Parathyroid adenoma (tissue), 2 donors: ENCODE measurements around the gene USP2.
A peak's percentile ranks its signal among the peaks of the same experiment; 100 is the strongest.

Experiments
- H2AFZ ChIP-seq: fragments of 300-600 bp; sonication (generic); one replicate; pipeline ENCODE4 v1.7.0; 2017; ENCODE audit warnings: antibody characterized with exemption, mild to moderate bottlenecking
- H3K27ac ChIP-seq: fragments of 300-600 bp; sonication (generic); one replicate; pipeline ENCODE4 v1.7.0; 2017
- H3K27me3 ChIP-seq: fragments of 300-600 bp; sonication (generic); one replicate; pipeline ENCODE4 v1.7.0; 2017; ENCODE audit warnings: low read length; ENCODE audit not compliant: control insufficient read depth, insufficient read depth
- H3K36me3 ChIP-seq: fragments of 300-600 bp; sonication (generic); one replicate; pipeline ENCODE4 v1.7.0; 2017; ENCODE audit warnings: low read length; ENCODE audit not compliant: control insufficient read depth, insufficient read depth
- H3K4me1 ChIP-seq: fragments of 300-600 bp; sonication (generic); one replicate; pipeline ENCODE4 v1.7.0; 2017; ENCODE audit warnings: control low read depth
- H3K4me2 ChIP-seq: fragments of 300-600 bp; sonication (generic); one replicate; pipeline ENCODE4 v1.7.0; 2017; ENCODE audit warnings: low read length
- H3K4me3 ChIP-seq: fragments of 300-600 bp; sonication (generic); one replicate; pipeline ENCODE4 v1.7.0; 2017; ENCODE audit warnings: low read depth, low read length
- H3K79me2 ChIP-seq: fragments of 300-600 bp; sonication (generic); one replicate; pipeline ENCODE4 v1.7.0; 2017; ENCODE audit warnings: control low read depth
- H3K9ac ChIP-seq: fragments of 300-600 bp; sonication (generic); one replicate; pipeline ENCODE4 v1.7.0; 2017; ENCODE audit warnings: mild to moderate bottlenecking
- H3K9me3 ChIP-seq: fragments of 300-600 bp; sonication (generic); one replicate; pipeline ENCODE4 v1.7.0; 2017; ENCODE audit warnings: low read length; ENCODE audit not compliant: control insufficient read depth
- CTCF ChIP-seq: fragments of 300-600 bp; sonication (generic); IDR thresholded peaks from one replicate; pipeline ENCODE4 v1.7.0; 2017; ENCODE audit warnings: antibody characterized with exemption, mild to moderate bottlenecking
- donor health status: primary hyperparathyroidism.

The USP2 gene

DNA sequence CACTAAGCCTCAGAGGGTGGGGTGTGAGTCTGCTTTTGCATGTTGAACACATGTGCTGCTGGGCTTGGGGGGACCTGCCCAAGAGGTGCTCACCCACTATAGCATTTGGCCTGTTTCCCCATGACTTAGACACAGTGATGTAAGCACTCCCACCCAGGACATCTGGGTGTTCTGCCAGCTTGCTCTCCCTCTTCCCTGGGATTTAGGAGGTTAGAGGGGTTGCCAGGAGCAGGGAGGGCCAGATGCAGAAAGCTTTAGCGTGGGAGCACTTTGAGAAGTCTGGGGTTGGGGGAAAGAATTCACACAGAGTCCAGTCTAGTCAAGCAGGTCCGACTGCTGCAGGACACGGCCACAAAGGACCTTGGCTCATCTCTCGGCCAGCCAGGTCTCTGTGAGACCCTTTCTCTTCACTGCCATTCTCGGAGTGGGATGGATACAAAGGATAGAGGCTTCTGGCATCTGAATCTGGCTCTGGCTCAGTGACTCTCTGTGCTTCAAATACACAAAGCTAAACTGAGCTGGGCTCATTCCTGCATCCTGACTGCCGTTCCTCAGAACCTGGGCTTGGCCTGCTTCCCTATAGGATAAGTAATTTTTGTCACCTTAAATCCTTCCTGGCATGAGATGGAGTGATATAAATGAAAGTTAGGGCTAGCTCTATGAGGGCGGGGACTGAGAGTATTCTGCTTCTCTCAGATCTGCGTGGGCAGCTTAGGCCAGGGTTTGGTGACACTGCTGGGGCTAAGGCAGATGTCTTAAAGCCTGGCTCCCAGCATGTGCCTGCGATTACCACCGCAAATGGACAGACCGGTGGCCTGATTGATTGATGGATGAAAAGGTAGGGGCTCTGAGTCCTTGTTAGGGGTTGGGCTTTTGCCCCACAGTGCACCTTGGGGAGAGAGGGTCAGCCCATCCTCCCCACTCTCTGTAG lies 14.5 kb downstream of the USP2 start:
- H3K4me3 ChIP-seq = no peak overlapping the region
- H3K27ac ChIP-seq = no peak overlapping the region
- H3K9ac ChIP-seq = no peak overlapping the region
- no peak overlapping the region for H3K4me2 ChIP-seq
- no peaks in the 10 kb centered on the region for H3K79me2 ChIP-seq
- H3K36me3 ChIP-seq = no peaks in the 10 kb centered on the region
- H2AFZ ChIP-seq = no peak overlapping the region
- H3K4me1 ChIP-seq = peaks cover 20% of the 10 kb centered on the region
- TF ChIP-seq CTCF = no peak
- no peaks in the 10 kb centered on the region for H3K27me3 ChIP-seq
- no peaks in the 10 kb centered on the region for H3K9me3 ChIP-seq

- H3K79me2 ChIP-seq = no peaks in the 10 kb centered on the region
- TF ChIP-seq CTCF = no peak
- H3K9me3 ChIP-seq = no peaks in the 10 kb centered on the region
- peaks cover 17% of the 10 kb centered on the region for H3K4me1 ChIP-seq
- no peak overlapping the region for H3K27ac ChIP-seq
- peak overlapping the region; percentile 61 for H3K4me2 ChIP-seq
- no peak overlapping the region for H3K4me3 ChIP-seq
- no peaks in the 10 kb centered on the region for H3K27me3 ChIP-seq
- no peaks in the 10 kb centered on the region for H3K36me3 ChIP-seq
- H3K9ac ChIP-seq = no peak overlapping the region
- no peak overlapping the region for H2AFZ ChIP-seq
Observed at GRCh38 chr11:119365071-119365591, 16.4 kb downstream of the USP2 start.

GRCh38 chr11:119363851-119364590 lies 17.5 kb downstream of the USP2 start:
- Histone ChIP-seq H3K79me2 (no peaks in the 10 kb centered on the region), H2AFZ (peak overlapping the region; percentile 50), H3K27me3 (no peaks in the 10 kb centered on the region), H3K4me2 (peak overlapping the region; percentile 61), H3K9me3 (no peaks in the 10 kb centered on the region), H3K36me3 (no peaks in the 10 kb centered on the region), H3K27ac (no peak overlapping the region), H3K9ac (no peak overlapping the region), H3K4me1 (peaks cover 17% of the 10 kb centered on the region), H3K4me3 (peak overlapping the region; percentile 64)
- TF ChIP-seq CTCF = no peak

- H3K4me1 ChIP-seq = peaks cover 17% of the 10 kb centered on the region
- H3K9ac ChIP-seq = no peak overlapping the region
Observed at GRCh38 chr11:119363081-119363850, 18.2 kb downstream of the USP2 start.

More at GRCh38 chr11:119363081-119363850, 18.2 kb downstream of the USP2 start:
- Histone ChIP-seq H3K4me2 (peak overlapping the region; percentile 53), H2AFZ (peak overlapping the region; percentile 46), H3K9me3 (no peaks in the 10 kb centered on the region), H3K27me3 (no peaks in the 10 kb centered on the region), H3K4me3 (peak overlapping the region; percentile 64), H3K27ac (peak overlapping the region; percentile 82), H3K36me3 (no peaks in the 10 kb centered on the region), H3K79me2 (no peaks in the 10 kb centered on the region)
- TF ChIP-seq CTCF = no peak
